Thyroid gland (tissue), 4 donors: ENCODE data around the gene PRPF40B. TPM values are rescaled to one million over a fixed set of nuclear protein-coding genes. Genes with fewer than 3 reads are reported as not detected.

Experiments used
- DNase-seq, 2 donors: peaks; one replicate each; pipeline ENCODE4 v3.0.0-alpha.2; 2019
- H3K27ac ChIP-seq, 3 donors: fragments of 200-600 bp; sonication (generic); 1 replicate in 2 of 3; 2 replicates in 1 of 3; pipeline ENCODE4 v1.5.1; 2016 to 2019; ENCODE audit warnings: mild to moderate bottlenecking in 1 of 3, moderate library complexity in 1 of 3
- H3K27me3 ChIP-seq: fragments of 200-600 bp; sonication (generic); one replicate; pipeline ENCODE4 v1.5.1; 2019
- H3K36me3 ChIP-seq, 2 donors: fragments of 200-600 bp; sonication (generic); one replicate each; pipeline ENCODE4 v1.5.1; 2016 to 2019
- H3K4me1 ChIP-seq, 2 donors: fragments of 200-600 bp; sonication (generic); one replicate each; pipeline ENCODE4 v1.5.1; 2017 to 2019
- H3K4me3 ChIP-seq, 3 donors: fragments of 200-600 bp; sonication (generic); replicated peaks in 1 of 3; 1 replicate in 2 of 3; 2 replicates in 1 of 3; pipeline ENCODE4 v1.5.1; 2016; ENCODE audit warnings: mild to moderate bottlenecking in 1 of 3
- H3K9me3 ChIP-seq: fragments of 200-600 bp; sonication (generic); one replicate; pipeline ENCODE4 v1.5.1; 2017
- POLR2A ChIP-seq, 2 donors: fragments of 450-650 bp; IDR thresholded peaks; one replicate each; pipeline ENCODE4 v1.6.1; 2017; ENCODE audit warnings: antibody characterized with exemption in 2 of 2, mild to moderate bottlenecking in 2 of 2, moderate library complexity in 1 of 2
- WGBS, 2 donors: methylation state at CpG; one replicate each; pipeline ENCODE4 v1.1.5; 2017; 5-methylcytosine and 5-hydroxymethylcytosine counted together
- intact Hi-C: fragments of 100-400 bp; cut with DNase I; formaldehyde crosslinking; loops from one replicate; pipeline ENCODE4 v1.15.1; 2023
- small RNA-seq: library from RNA; depleted of rRNA; stranded (forward); fragments of <200 nt; gene quantifications from one replicate; pipeline ENCODE3, GENCODE V24; 2016
- total RNA-seq, 4 donors: library from RNA; depleted of rRNA; stranded (reverse); fragments of >200 nt; gene quantifications; one replicate each; pipeline ENCODE4 v1.2.3, GENCODE V29; 2016
- TF ChIP-seq, protein P1 (sequence below), 6 experiments: fragments of 200-600 bp in 3 of 6; fragments of 450-650 bp in 3 of 6; sonication (generic) in 3 of 6; IDR thresholded peaks; one replicate each; pipeline ENCODE4 v1.5.1; 2016 to 2019; ENCODE audit warnings: antibody characterized with exemption in 6 of 6, mild to moderate bottlenecking in 2 of 6, inconsistent platforms in 1 of 6, moderate library complexity in 1 of 6

The PRPF40B gene
- total RNA-seq, 4 donors from 2014 or later, result 29.5 to 39.7 (median 34.4) TPM

DNA sequence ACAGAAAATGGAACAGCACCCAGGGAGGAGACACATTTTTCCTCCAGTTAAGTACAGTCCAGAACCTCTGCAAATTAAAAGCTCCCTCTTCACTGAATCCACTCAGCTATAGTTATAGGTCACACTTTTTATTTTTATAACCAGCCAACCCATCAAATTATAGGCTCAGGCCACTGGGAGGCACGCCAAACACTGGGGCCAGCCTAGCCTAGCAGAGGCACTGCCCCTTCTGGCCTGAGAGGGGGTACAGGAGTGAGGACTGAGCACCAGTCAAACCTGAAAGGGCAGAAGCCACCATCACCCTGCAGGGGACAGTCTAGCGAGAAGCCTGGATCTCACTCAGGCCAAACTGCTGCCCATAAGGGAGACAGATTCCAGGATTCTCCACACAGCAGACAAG lies 64.6 kb downstream of the PRPF40B start:
- Histone ChIP-seq H3K4me1 (peaks cover 51 to 69% of the 10 kb centered on the region in 2 donors), H3K9me3 (no peaks in the 10 kb centered on the region), H3K27ac (peak overlapping the region in 2 of 3 donors; percentile 37 to 74), H3K36me3 (no peaks in the 10 kb centered on the region), H3K27me3 (no peaks in the 10 kb centered on the region), H3K4me3 (no peak overlapping the region)
- DNase-seq, result peak; percentile 69 to 73
- 22 to 55% methylated on average over 1 to 2 of the region's 2 CpGs for WGBS, 2 donors
- no peak for TF ChIP-seq POLR2A (IDR thresholded peaks at IDR 0.05)
- TF ChIP-seq, protein P1, sequence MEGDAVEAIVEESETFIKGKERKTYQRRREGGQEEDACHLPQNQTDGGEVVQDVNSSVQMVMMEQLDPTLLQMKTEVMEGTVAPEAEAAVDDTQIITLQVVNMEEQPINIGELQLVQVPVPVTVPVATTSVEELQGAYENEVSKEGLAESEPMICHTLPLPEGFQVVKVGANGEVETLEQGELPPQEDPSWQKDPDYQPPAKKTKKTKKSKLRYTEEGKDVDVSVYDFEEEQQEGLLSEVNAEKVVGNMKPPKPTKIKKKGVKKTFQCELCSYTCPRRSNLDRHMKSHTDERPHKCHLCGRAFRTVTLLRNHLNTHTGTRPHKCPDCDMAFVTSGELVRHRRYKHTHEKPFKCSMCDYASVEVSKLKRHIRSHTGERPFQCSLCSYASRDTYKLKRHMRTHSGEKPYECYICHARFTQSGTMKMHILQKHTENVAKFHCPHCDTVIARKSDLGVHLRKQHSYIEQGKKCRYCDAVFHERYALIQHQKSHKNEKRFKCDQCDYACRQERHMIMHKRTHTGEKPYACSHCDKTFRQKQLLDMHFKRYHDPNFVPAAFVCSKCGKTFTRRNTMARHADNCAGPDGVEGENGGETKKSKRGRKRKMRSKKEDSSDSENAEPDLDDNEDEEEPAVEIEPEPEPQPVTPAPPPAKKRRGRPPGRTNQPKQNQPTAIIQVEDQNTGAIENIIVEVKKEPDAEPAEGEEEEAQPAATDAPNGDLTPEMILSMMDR (IDR thresholded peaks at IDR 0.05), result peak in 4 of 6 experiments; percentile 14 to 35 (median 23)
- intact Hi-C loops, result no loop called here

- Histone ChIP-seq H3K27ac (peak overlapping the region in 2 of 3 donors; percentile 60 to 74), H3K36me3 (no peaks in the 10 kb centered on the region), H3K4me1 (peaks cover 40 to 56% of the 10 kb centered on the region in 2 donors), H3K9me3 (no peaks in the 10 kb centered on the region), H3K27me3 (no peaks in the 10 kb centered on the region), H3K4me3 (no peak overlapping the region)
- WGBS, 2 donors, result 65 to 67% methylated on average over 2 of the region's 2 CpGs
- DNase-seq, result no peak
- intact Hi-C loops, result no loop called here
- TF ChIP-seq, protein P1 (IDR thresholded peaks at IDR 0.05), result no peak
- TF ChIP-seq POLR2A (IDR thresholded peaks at IDR 0.05), result no peak
These were observed 65.9 kb downstream of the PRPF40B start for GRCh38 chr12:49689237-49689636.

- peaks cover 40 to 51% of the 10 kb centered on the region in 2 donors for H3K4me1 ChIP-seq
- intact Hi-C loops, result no loop called here
- TF ChIP-seq POLR2A (IDR thresholded peaks at IDR 0.05), result no peak
- TF ChIP-seq, protein P1 (IDR thresholded peaks at IDR 0.05), result no peak
- no peak overlapping the region for H3K4me3 ChIP-seq
- H3K9me3 ChIP-seq, result no peaks in the 10 kb centered on the region
- no peaks in the 10 kb centered on the region for H3K27me3 ChIP-seq
- peak overlapping the region; percentile 36 to 74 (median 60) for H3K27ac ChIP-seq
- no peak for DNase-seq
- no peaks in the 10 kb centered on the region for H3K36me3 ChIP-seq
These were observed 66.4 kb downstream of the PRPF40B start for GRCh38 chr12:49689785-49690184.

DNA sequence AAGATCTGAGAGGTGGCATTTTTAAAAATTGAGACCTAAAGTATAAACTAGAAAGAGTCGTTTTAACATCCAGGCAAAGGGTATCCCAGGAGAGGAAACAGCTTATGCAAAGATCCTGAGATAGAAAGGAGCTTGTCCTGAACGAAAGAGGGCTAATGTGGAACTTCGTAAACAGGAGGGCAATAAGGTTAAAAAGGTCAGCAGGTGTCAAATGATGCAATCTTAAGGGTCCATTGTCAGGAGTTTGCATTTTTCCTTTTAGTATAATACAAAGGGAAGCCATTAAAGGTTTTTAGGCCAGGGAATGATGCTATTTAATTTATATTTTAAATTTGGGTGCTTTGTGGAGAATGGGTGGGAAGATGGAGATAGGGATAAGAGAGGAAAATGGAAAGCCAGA lies 69.5 kb downstream of the PRPF40B start:
- Histone ChIP-seq H3K27me3 (no peaks in the 10 kb centered on the region), H3K4me3 (no peak overlapping the region), H3K27ac (no peak overlapping the region), H3K36me3 (no peaks in the 10 kb centered on the region), H3K9me3 (no peaks in the 10 kb centered on the region), H3K4me1 (peaks cover 44 to 49% of the 10 kb centered on the region in 2 donors)
- DNase-seq, result no peak
- intact Hi-C loops, result no loop called here
- TF ChIP-seq POLR2A (IDR thresholded peaks at IDR 0.05), result no peak
- TF ChIP-seq, protein P1 (IDR thresholded peaks at IDR 0.05), result no peak
- WGBS, 2 donors, result 69 to 72% methylated on average over 3 of the region's 3 CpGs

DNA sequence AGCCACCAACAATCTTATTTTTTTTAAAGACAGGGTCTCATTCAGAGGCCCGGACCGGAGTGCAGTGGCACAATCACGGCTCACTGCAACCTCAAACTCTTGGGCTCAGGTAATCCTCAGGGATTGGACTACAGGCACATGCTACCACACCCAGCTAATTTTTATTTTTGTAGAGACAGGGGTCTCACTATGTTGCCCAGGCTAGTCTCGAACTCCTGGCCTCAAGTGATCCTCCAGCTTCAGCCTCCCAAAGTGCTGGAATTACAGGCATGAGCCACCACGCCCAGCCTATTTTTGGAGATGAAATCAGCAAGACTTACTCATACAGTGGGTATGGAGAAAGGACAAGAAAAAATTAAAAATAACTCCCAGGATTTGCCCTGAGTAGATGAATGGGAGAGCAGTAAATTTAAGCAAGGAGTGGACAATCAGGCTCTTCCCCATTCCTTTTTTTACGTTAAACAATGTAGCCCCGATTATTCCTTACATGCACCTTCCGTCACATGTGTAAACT lies 70.6 kb downstream of the PRPF40B start:
- no peak for TF ChIP-seq POLR2A (IDR thresholded peaks at IDR 0.05)
- TF ChIP-seq, protein P1 (IDR thresholded peaks at IDR 0.05), result no peak
- Histone ChIP-seq H3K4me1 (peaks cover 43 to 45% of the 10 kb centered on the region in 2 donors), H3K36me3 (no peaks in the 10 kb centered on the region), H3K4me3 (no peak overlapping the region), H3K9me3 (no peaks in the 10 kb centered on the region), H3K27me3 (no peaks in the 10 kb centered on the region), H3K27ac (no peak overlapping the region)
- intact Hi-C loops, result no loop called here
- DNase-seq, result no peak
- 95% methylated on average over 8 of the region's 8 CpGs for WGBS, 2 donors

Small RNA genes lying within 50 kb of the gene (small RNA-seq; reads per million reads assigned to genes)
- gene HIGD1AP9 (not detected), gene POLR2KP1 (not detected), gene RNU6-834P (not detected)

Other genes starting within 250 kb of the PRPF40B start
- gene KCNH3, start 84.5 kb upstream of the PRPF40B start, total RNA-seq, result 1 to 10 TPM in 2 of 4 donors, under 1 TPM in 1, not detected in 1; 0.94 to 2.2 (median 2.1) TPM
- gene MCRS1, start 55.4 kb upstream of the PRPF40B start, total RNA-seq, result 100 to 1,000 TPM in 1 of 4 donors, 10 to 100 TPM in 3; 56.7 to 111 (median 69.2) TPM
- gene FAM186B, start 17.9 kb upstream of the PRPF40B start, total RNA-seq, result 1 to 10 TPM; 1.1 to 2.1 (median 1.4) TPM
- gene FMNL3, start 83.8 kb downstream of the PRPF40B start, total RNA-seq, result 10 to 100 TPM; 30.9 to 41.8 (median 35.1) TPM
- 1,000 to 10,000 TPM in 1 of 4 donors, 100 to 1,000 TPM in 3; 745 to 1,019 (median 804) TPM for gene TMBIM6, start 118.0 kb downstream of the PRPF40B start, total RNA-seq
- 10 to 100 TPM; 14.1 to 33.7 (median 16.3) TPM for gene NCKAP5L, start 204.9 kb downstream of the PRPF40B start, total RNA-seq
- gene BCDIN3D, start 219.5 kb downstream of the PRPF40B start, total RNA-seq, result 1 to 10 TPM; 3.9 to 6.1 (median 4.1) TPM